ENCODE results near the gene PRRT2. TPM values are rescaled to one million over a fixed set of nuclear protein-coding genes. Genes with fewer than 3 reads are reported as not detected.

Gene PRRT2
- total RNA-seq, 4 donors from 2014 or later = 10.0 to 28.4 (median 18.5) TPM

DNA sequence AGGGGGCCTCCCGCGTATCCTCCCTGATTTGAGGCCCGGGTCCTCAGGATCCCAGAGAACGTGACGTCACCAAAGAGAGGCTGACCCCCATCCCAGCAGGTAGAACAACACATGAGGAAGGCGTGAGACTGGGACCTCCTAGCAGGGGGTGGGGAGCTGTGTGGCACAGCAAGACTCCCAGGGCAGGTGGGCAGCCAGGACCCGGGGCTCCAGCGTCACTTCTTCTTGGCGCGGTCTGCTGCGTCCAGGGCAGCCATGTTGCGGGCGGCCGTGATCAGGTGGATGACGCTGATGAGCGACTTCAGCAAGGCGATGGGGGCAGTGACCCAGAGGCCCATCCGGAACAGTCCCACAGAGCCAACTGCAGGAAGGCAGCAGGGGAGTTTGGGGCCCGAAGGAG is 47.0 kb downstream of the PRRT2 start:
- no peak overlapping the region for H3K4me3 ChIP-seq
- WGBS, 2 donors = 89 to 94% methylated on average over 18 to 19 of the region's 19 CpGs
- H3K27ac ChIP-seq = no peak overlapping the region

GRCh38 chr16:29860218-29860617 is 48.2 kb downstream of the PRRT2 start:
- Histone ChIP-seq H3K4me3 (no peak overlapping the region), H3K4me1 (peaks cover 0 to 36% (median 13%) of the 10 kb centered on the region in 4 donors), H3K27ac (peak overlapping the region in 1 of 4 donors; percentile 58), H3K9me3 (no peaks in the 10 kb centered on the region), H3K36me3 (peaks cover 3 to 40% (median 8%) of the 10 kb centered on the region in 3 donors), H3K27me3 (no peaks in the 10 kb centered on the region)
- DNase-seq (ENCODE audit: low spot score in 2 of 2) = no peak
- WGBS, 2 donors = 83 to 93% methylated on average over 9 of the region's 9 CpGs
- TF ChIP-seq POLR2A (IDR thresholded peaks at IDR 0.05) = no peak
- no peak for TF ChIP-seq EP300 (IDR thresholded peaks at IDR 0.05)
- TF ChIP-seq, protein P1, sequence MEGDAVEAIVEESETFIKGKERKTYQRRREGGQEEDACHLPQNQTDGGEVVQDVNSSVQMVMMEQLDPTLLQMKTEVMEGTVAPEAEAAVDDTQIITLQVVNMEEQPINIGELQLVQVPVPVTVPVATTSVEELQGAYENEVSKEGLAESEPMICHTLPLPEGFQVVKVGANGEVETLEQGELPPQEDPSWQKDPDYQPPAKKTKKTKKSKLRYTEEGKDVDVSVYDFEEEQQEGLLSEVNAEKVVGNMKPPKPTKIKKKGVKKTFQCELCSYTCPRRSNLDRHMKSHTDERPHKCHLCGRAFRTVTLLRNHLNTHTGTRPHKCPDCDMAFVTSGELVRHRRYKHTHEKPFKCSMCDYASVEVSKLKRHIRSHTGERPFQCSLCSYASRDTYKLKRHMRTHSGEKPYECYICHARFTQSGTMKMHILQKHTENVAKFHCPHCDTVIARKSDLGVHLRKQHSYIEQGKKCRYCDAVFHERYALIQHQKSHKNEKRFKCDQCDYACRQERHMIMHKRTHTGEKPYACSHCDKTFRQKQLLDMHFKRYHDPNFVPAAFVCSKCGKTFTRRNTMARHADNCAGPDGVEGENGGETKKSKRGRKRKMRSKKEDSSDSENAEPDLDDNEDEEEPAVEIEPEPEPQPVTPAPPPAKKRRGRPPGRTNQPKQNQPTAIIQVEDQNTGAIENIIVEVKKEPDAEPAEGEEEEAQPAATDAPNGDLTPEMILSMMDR (IDR thresholded peaks at IDR 0.05) = no peak

More for the DNA sequence above, 47.0 kb downstream of the PRRT2 start:
- Histone ChIP-seq H3K27me3 (no peaks in the 10 kb centered on the region), H3K36me3 (peaks cover 3 to 40% (median 8%) of the 10 kb centered on the region in 3 donors), H3K4me1 (peaks cover 0 to 36% (median 13%) of the 10 kb centered on the region in 4 donors), H3K9me3 (no peaks in the 10 kb centered on the region)
- no peak for TF ChIP-seq EP300 (IDR thresholded peaks at IDR 0.05)
- TF ChIP-seq, protein P1 (IDR thresholded peaks at IDR 0.05) = no peak
- no peak for TF ChIP-seq POLR2A (IDR thresholded peaks at IDR 0.05)
- no peak for DNase-seq (ENCODE audit: low spot score in 2 of 2)

DNA sequence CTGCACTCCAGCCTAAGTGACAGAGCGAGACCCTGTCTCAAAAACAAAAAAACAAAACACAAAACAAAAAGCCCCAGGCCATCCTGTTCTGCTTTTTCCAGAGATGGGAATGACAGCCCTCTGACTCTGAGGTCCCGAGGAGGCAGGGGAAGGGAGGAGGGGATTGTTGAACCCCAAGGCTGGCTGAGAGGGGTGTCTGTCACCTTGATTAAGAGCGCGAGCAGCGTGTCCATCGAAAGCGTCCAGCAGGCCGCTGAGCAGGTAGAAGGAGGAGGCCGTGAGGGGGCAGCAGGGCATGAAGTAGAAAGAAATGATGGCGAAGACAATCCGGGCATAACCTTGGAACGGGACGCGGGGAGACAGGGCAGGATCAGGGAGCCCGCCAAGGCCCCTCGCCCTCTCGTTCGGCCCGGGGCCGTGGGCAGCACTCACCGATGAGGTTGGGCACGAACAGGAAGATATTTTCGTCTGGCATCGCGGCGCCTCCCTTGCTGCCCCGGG is 50.4 kb downstream of the PRRT2 start:
- no peak for TF ChIP-seq POLR2A (IDR thresholded peaks at IDR 0.05)
- TF ChIP-seq, protein P1 (IDR thresholded peaks at IDR 0.05) = no peak
- no peak for TF ChIP-seq EP300 (IDR thresholded peaks at IDR 0.05)
- H3K9me3 ChIP-seq = no peaks in the 10 kb centered on the region
- peaks cover 0 to 30% (median 13%) of the 10 kb centered on the region in 4 donors for H3K4me1 ChIP-seq
- DNase-seq (ENCODE audit: low spot score in 2 of 2) = no peak
- peaks cover 3 to 40% (median 8%) of the 10 kb centered on the region in 3 donors for H3K36me3 ChIP-seq
- no peaks in the 10 kb centered on the region for H3K27me3 ChIP-seq
- H3K27ac ChIP-seq = peak overlapping the region; percentile 90 to 96 (median 94)
- peak overlapping the region; percentile 88 to 97 (median 91) for H3K4me3 ChIP-seq
- 0 to 3% methylated on average over 27 of the region's 27 CpGs for WGBS, 2 donors

DNA sequence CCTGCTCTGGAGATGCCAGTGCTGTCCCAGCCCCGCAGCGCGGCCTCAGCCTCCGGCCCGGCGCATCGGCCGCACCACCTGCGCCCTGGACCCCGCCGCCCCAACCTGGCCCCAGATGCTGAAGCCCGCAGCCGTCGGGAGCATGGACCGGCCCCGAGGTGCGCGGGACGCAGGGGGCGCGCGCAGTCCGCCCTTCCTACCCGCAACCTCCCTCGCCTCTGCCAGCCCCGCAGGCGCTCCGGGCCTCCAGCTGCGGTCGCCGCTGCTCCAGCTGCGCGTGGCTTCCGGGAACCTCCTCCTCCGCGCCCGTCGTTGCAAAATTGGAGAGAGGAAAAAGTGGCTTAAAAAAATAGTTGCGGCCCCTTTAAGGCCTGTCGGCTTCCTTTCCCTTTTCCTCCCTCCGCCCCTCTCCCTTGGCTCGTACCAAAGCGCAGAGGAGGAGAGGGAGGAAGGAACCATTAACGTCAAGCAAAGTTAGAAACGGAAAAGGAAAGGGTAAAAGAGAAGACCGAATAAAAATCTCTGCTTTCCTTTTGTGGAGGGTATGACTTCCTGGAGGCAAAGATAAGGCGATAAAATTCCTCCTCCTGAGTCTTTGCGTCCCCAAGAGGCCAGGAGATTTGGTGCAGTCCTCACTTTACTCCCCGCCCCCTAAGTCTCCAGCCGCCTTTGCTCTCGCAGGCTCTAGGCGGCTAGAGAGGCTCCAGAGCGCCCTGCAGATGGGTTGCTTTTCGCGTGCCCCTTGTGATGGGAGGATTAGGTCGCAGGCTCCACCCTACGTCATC is 51.1 kb downstream of the PRRT2 start, which contains the start of gene CDIPT:
CDIPT (minus strand) TSS at position 343 of the 785 bp plus-strand sequence. CDS start 369 bp downstream, outside the sequence.
- WGBS, 2 donors = 1% methylated on average over 52 to 54 of the region's 57 CpGs
- H3K27ac ChIP-seq = peak within 1 kb of the TSS; percentile 90 to 96 (median 94)
- TF ChIP-seq EP300 (IDR thresholded peaks at IDR 0.05) (peak; percentile 87 to 91), POLR2A (IDR thresholded peaks at IDR 0.05) (no peak)
- TF ChIP-seq, protein P1 (IDR thresholded peaks at IDR 0.05) = peak; percentile 27 to 93 (median 71)

DNA sequence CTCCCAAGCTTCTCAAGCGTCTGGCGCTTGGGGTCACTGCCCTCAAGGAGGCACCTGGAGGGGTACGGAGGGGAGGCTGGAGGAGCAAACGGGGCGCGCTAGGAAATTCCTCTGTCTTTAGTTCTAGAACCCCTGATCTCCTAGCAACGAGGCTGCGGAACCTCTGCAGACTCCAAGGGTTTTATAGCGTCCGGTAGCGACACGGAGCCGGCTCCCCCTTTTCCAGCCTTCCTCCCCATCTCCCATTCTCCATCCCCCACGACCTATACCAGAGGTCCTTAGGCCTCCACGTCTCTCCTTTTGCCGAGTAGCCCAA is 51.6 kb downstream of the PRRT2 start:
- peak overlapping the region; percentile 11 to 97 (median 89) for H3K4me3 ChIP-seq
- 31 to 32% methylated on average over 16 of the region's 16 CpGs for WGBS, 2 donors
- H3K36me3 ChIP-seq = peaks cover 3 to 28% (median 7%) of the 10 kb centered on the region in 3 donors
- peak overlapping the region; percentile 8 to 96 (median 94) for H3K27ac ChIP-seq
- H3K9me3 ChIP-seq = no peaks in the 10 kb centered on the region
- DNase-seq (ENCODE audit: low spot score in 2 of 2) = no peak
- H3K4me1 ChIP-seq = peaks cover 0 to 30% (median 13%) of the 10 kb centered on the region in 4 donors
- TF ChIP-seq, protein P1 (IDR thresholded peaks at IDR 0.05) = no peak
- TF ChIP-seq POLR2A (IDR thresholded peaks at IDR 0.05) (no peak), EP300 (IDR thresholded peaks at IDR 0.05) (no peak)
- H3K27me3 ChIP-seq = no peaks in the 10 kb centered on the region

More for the DNA sequence above, 51.1 kb downstream of the PRRT2 start, which contains the start of gene CDIPT:
- Histone ChIP-seq H3K9me3 (no peaks in the 10 kb centered on the region), H3K27me3 (no peaks in the 10 kb centered on the region), H3K4me3 (peak within 1 kb of the TSS; percentile 88 to 97 (median 91)), H3K4me1 (peaks cover 0 to 30% (median 13%) of the 10 kb centered on the region in 4 donors), H3K36me3 (peaks cover 3 to 33% (median 8%) of the 10 kb centered on the region in 3 donors)
- peak; percentile 76 to 87 for DNase-seq (ENCODE audit: low spot score in 2 of 2)
